OCI-M2 (cell line): Measurements from ENCODE around the gene RAB11FIP4.

Experiments used
- DNase-seq: peaks from one replicate; lab custom pipeline; 2025; ENCODE audit not compliant: unreplicated experiment; lab: John Stamatoyannopoulos, UW

The RAB11FIP4 gene

GRCh38 chr17:31386542-31387075 is 4.9 kb upstream of the RAB11FIP4 start:
- DNase-seq: no peak

DNA sequence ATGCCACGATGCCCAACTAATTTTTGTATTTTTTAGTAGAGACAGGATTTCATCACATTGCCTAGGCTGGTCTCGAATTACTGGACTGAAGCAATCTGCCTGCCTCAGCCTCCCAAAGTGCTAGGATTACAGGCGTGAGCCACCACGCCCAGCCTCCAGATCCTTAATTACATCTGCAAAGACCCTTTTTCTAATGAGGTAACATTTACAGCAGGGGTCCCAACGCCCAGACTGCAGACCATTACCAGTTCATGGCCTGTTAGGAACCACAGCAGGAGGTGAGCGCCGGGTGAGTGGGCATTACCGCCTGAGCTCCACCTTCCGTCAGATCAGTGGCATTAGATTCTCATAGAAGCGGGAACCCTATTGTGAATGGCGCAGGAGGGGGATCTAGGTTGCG is 4.0 kb upstream of the RAB11FIP4 start:
- DNase-seq: no peak

GRCh38 chr17:31388351-31388750 is 3.1 kb upstream of the RAB11FIP4 start:
- no peak for DNase-seq

GRCh38 chr17:31388770-31389656 is 2.5 kb upstream of the RAB11FIP4 start:
- no peak for DNase-seq

DNA sequence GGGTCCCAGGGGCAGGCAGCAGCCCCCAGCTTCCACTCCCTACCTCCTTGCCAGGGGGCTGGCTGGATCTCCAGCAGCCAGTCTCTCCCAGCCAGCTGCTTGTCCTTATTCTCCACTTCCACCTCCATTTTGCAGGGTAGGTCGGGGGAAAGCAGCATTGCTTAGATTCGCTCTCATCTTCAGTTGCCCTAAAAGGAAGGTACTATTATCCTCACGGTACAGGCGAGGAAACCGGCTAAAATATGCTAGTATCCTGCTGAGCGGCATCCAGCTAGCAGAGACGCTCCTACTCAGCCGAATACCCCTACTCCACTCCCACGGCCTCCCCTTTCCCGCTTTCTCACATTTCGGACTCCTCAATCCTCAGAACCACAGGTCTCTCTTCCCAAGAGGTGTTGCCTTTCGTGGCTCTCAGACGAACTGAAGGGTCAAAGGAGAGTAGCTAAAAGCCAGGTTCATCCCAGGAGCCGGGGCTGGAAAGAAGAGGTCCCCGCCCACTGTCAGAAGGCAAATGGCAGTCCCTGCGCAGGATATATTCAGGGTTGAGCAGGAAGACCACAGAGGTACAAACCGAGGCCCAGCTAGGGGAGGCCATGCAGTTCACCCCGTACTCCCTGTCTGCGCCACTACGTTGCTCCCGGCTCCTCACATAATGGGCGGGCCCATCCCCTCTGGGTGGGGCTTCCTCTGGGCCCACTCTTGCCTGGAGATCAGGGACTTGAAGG is 1.7 kb upstream of the RAB11FIP4 start:
- no peak for DNase-seq

DNA sequence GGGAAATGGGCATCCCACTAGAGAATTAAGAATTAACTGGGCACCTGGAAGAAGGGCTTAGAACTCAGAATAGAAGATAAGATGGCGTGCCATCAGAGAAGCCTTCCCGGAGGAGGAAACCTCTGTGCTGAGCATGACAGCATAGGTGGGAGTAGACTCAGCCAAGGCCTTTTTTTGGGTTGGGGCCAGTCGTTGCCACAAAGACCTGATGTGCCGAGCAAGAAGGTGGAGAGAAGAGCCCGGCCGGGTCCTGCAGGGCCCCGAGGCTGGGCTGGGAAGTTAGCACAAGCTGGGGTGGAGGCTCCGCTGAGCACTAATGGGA is 1.1 kb upstream of the RAB11FIP4 start:
- no peak for DNase-seq

- DNase-seq: no peak
Observed at GRCh38 chr17:31390748-31391495, 553 bp upstream of the RAB11FIP4 start.

GRCh38 chr17:31392002-31392855 is 754 bp downstream of the RAB11FIP4 start:
- DNase-seq: no peak

DNA sequence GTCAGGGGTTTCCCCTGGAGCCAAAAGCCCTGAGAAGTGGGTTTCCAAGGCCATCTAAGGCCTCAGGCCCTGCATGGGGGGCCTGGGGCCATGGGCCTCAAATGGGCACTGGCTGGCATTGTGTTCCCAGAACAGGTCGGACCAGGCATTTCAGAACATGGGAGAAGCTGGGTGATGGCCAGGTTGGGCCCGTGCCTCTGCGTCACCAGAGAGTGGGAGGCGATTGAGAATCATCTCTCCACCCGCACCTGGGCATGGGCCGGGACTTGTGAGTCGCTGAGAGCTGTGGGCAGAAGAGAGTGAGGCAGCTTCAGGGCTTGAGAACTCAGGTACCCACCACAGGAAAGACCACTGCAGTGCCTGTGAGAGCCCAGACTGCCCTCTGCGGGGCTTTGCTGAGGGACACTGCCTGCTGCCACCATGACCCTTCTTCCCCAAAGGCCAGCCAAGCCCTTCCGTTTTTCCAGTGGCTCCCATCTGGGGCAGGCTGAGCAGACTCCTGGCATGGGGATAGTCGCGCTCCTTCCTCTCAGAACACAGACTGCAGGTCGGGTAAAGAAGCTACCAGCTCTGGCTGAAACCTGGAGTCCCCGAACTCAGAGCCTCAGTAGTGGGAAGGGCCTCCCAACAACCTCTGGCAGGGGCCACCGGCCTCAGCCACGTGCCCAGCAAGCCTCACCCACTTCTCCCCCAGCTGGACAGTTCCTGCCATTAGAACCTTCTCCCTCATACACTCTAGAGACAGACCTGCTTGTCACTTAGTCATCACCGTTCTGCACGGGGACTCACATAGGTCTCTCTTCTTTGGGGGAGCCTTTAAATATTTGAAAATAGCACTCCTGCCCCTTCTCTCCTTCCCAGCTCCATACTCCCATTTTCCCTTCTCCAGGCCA is 1.6 kb downstream of the RAB11FIP4 start:
- DNase-seq: no peak

- no peak for DNase-seq
Observed at GRCh38 chr17:31393749-31394146, 2.3 kb downstream of the RAB11FIP4 start.

DNA sequence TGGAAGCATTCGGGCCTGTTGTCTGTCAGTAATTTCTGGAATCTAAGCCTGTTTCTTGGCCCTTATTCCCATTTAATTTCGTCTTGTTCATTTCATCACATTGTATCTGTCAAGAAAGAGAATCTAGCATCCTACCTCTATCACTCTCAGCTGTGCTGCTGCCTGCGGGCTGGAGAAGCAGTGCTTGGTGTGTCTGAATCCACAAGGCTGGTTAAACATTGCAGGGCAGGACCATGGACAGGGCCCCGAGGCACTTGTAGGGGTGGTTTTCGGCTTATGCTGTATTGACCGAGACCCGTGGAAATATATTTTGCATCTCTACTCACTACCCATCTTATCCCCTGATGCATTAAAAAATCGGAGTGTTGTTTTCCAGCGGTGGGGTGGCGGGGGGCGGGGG is 3.1 kb downstream of the RAB11FIP4 start:
- DNase-seq: peak; percentile 12

GRCh38 chr17:31397256-31397939 is 5.9 kb downstream of the RAB11FIP4 start:
- no peak for DNase-seq

DNA sequence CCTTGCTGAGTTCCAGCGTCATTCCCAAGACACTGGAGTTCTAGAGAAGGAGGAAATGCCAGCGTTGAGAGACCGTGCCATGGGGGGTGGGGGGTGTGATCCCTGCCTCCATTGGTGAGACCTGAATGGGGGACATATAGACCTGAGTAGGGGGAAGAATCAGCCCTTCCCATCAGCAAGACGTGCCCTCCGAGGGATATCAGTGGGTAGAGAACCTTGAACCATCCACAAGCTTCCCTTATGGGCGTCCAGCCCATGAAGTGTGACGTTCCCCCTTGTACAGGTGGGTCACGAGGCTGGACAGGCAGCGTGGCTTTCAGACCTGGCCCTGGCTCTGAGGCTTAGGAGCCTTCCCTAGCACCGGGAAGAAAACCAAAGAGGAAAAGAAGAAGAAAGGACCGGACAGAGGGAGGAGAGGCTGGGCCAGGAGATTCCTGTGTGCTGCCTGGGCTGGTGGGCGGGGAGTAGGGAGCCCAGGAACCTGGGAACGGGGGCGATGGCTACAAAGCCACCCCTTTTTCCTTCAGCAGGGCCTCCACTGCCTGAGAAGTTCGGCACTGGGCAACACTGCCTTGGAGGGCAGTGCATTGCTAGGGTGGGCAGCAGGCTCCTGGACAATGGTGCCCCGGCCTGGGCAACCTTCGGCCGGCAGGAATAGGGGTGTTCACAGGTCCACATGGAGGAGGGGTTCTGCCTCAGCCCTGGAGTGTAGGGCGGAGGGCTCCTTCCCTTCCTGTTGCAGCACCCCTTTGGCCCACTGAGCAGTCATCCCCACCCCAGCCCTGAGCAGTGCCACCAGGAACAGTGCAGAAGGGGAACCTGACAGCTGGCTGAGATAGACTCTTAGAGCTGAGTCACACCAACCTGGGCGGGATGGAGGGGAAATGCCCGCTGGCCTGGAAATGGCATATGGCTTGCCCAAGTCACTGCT is 7.2 kb downstream of the RAB11FIP4 start:
- DNase-seq: no peak

DNA sequence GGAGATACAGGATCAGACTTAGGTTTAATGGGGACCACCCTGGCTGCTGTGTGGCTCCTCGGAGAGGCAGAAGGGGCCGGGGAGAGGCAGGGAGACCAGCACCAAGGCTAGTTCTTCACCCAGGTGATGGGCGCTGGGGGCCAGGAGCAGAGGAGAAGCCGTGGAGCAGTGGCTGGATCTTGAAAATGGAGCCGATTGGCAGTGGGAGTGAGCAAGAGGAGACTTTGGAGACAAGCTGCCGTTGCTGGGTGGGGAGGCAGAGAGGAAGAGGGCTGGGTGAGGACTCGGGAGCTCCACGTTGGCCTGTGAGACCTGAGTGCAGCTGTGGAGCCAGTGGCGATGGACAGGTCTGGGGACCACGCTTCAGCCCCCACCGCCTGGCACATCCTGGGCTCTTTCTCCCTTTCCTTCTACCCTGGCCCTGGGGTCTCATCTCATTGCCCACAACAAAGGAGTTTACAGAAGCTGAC is 9.0 kb downstream of the RAB11FIP4 start:
- no peak for DNase-seq

DNA sequence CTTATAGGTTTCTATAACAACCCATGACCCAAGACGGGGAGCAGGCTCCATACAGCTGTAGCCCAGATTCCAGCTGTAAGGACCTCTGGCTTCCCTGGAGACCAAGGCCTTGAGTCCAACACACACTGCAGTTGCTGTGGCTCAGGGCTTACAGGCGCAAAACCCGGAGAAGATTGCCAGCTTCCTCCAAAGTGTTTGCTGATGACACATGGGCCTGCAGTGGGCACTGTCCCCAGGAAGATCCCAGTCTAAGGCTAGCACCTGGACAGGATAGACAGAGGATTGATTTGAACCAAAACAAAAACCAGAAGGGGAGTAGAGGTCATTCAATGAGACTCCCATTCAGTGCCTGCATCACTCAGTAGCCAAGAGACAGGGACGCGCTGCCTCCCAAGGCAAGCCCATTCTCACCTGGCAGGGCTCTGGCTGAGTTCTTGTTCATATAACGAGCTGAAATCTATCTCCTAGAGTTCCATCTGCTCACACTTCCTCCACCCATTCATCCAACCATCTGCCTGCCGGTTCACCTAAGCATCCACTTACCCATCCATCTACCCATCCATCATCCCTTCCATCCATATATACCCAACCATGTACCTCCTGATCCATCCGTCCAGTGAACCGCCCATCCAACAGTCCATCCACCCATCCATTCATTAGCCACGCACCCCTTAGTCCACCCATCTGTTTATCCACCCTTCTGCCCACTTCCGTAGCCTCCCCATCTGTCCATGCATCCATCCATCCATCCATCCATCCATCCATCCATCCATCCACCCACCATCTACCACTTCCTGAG is 10.2 kb downstream of the RAB11FIP4 start:
- no peak for DNase-seq

- no peak for DNase-seq
Observed at GRCh38 chr17:31404028-31404949, 12.8 kb downstream of the RAB11FIP4 start.
